ENCODE measurements around the gene PRSS16. TPM values are rescaled to one million over a fixed set of nuclear protein-coding genes. Genes with fewer than 3 reads are reported as not detected.
A peak's percentile ranks its signal among the peaks of the same experiment; 100 is the strongest.

Gene PRSS16
- total and polyA plus RNA-seq, 9 of the 15 experiments (the other 6 are each of a cell fraction or from before 2014, with no cell fraction given): 4.5 to 21.3 (median 12.1) TPM

DNA sequence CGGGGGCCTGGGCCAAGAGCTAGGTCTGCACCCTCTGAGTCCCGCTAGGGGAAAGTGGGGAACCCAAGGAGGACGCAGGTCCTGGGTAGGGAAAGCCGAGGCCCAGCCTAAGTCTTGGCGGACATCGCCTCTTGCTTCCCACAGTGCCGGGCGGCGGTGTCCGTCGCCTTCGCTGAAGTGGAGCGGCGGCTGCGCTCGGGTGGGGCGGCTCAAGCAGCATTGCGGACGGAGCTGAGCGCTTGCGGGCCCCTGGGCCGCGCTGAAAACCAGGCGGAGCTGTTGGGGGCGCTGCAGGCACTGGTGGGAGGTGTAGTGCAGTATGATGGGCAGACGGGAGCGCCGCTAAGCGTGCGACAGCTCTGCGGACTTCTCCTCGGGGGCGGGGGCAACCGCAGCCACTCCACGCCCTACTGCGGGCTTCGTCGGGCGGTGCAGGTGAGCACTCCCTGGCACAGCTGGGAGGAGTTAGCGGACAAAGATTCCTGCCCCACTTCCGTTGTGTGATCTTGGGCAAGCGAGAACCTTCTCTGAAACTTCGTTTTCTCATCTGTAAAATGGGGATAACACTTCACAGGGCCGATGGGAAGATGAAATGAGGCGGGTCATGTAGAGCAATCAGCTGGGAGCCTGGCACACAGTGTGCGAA is 4.2 kb downstream of the PRSS16 start (continued):
- TF ChIP-seq SPI1 (IDR thresholded peaks at IDR 0.05; ENCODE audit: borderline replicate concordance, low read depth, low read length): peak; percentile 1; the same call in 1 of the 2 replicates
- TF ChIP-seq KDM1A (IDR thresholded peaks at IDR 0.05): peak; percentile 90 to 94
- TF ChIP-seq HMG20A (CRISPR knock-in tag; conservative IDR thresholded peaks at IDR 0.05): no peak
- TF ChIP-seq, protein P1, sequence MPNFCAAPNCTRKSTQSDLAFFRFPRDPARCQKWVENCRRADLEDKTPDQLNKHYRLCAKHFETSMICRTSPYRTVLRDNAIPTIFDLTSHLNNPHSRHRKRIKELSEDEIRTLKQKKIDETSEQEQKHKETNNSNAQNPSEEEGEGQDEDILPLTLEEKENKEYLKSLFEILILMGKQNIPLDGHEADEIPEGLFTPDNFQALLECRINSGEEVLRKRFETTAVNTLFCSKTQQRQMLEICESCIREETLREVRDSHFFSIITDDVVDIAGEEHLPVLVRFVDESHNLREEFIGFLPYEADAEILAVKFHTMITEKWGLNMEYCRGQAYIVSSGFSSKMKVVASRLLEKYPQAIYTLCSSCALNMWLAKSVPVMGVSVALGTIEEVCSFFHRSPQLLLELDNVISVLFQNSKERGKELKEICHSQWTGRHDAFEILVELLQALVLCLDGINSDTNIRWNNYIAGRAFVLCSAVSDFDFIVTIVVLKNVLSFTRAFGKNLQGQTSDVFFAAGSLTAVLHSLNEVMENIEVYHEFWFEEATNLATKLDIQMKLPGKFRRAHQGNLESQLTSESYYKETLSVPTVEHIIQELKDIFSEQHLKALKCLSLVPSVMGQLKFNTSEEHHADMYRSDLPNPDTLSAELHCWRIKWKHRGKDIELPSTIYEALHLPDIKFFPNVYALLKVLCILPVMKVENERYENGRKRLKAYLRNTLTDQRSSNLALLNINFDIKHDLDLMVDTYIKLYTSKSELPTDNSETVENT (CRISPR knock-in tag; IDR thresholded peaks at IDR 0.05): peak; percentile 91
- TF ChIP-seq ZNF695 (CRISPR knock-in tag; IDR thresholded peaks at IDR 0.05): no peak
- TF ChIP-seq, protein P2, sequence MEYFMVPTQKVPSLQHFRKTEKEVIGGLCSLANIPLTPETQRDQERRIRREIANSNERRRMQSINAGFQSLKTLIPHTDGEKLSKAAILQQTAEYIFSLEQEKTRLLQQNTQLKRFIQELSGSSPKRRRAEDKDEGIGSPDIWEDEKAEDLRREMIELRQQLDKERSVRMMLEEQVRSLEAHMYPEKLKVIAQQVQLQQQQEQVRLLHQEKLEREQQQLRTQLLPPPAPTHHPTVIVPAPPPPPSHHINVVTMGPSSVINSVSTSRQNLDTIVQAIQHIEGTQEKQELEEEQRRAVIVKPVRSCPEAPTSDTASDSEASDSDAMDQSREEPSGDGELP (CRISPR knock-in tag; IDR thresholded peaks at IDR 0.05; ENCODE audit: borderline replicate concordance): peak; percentile 94
- no peak for TF ChIP-seq SIN3B (IDR thresholded peaks at IDR 0.05; ENCODE audit: low read depth)
- no peak for TF ChIP-seq COPS2 (conservative IDR thresholded peaks at IDR 0.05)
- TF ChIP-seq SMAD4 (CRISPR knock-in tag; conservative IDR thresholded peaks at IDR 0.05): peak; percentile 82
- TF ChIP-seq STAG1 (CRISPR knock-in tag; IDR thresholded peaks at IDR 0.05; ENCODE audit: borderline replicate concordance): no peak

Data from K562 (cell line).